Activated T-cell treated with anti-CD3 and anti-CD28 coated beads for 4 hours (primary cell): Measurements from ENCODE around the gene SYMPK.

Source experiments
- DNase-seq: peaks from one replicate; pipeline ENCODE4 v3.0.0-alpha.2; 2020

SYMPK gene

GRCh38 chr19:45866400-45867176 lies 3.6 kb upstream of the SYMPK start:
- DNase-seq: no peak

GRCh38 chr19:45865269-45865948 lies 2.5 kb upstream of the SYMPK start:
- no peak for DNase-seq

GRCh38 chr19:45864629-45865082 lies 1.7 kb upstream of the SYMPK start:
- DNase-seq: no peak

- peak; percentile 21 for DNase-seq
Observed at GRCh38 chr19:45863840-45864628, 1.1 kb upstream of the SYMPK start, which contains the start of gene FOXA3. TSS of gene FOXA3 (plus strand) at chr19:45864326. CDS start at chr19:45864457, 131 bp downstream.

GRCh38 chr19:45863335-45863839 lies 440 bp upstream of the SYMPK start:
- DNase-seq: no peak

- DNase-seq: no peak
Observed at GRCh38 chr19:45862271-45862563, 730 bp downstream of the SYMPK start.

- DNase-seq: no peak
Observed at GRCh38 chr19:45860359-45861259, 2.3 kb downstream of the SYMPK start.

- DNase-seq: no peak
Observed at GRCh38 chr19:45854167-45854778, 8.7 kb downstream of the SYMPK start.

GRCh38 chr19:45852983-45853382 lies 10.0 kb downstream of the SYMPK start:
- DNase-seq: no peak

GRCh38 chr19:45852145-45852750 lies 10.7 kb downstream of the SYMPK start:
- DNase-seq: no peak

- DNase-seq: no peak
Observed at GRCh38 chr19:45848922-45849321, 14.0 kb downstream of the SYMPK start.

GRCh38 chr19:45847663-45848062 lies 15.3 kb downstream of the SYMPK start:
- DNase-seq: no peak

GRCh38 chr19:45842198-45842597 lies 20.7 kb downstream of the SYMPK start:
- DNase-seq: no peak

- no peak for DNase-seq
Observed at GRCh38 chr19:45834970-45835369, 28.0 kb downstream of the SYMPK start.

- DNase-seq: no peak
Observed at GRCh38 chr19:45828945-45829344, 34.0 kb downstream of the SYMPK start.

GRCh38 chr19:45828523-45828922 lies 34.4 kb downstream of the SYMPK start:
- DNase-seq: no peak

GRCh38 chr19:45827459-45828093 lies 35.4 kb downstream of the SYMPK start:
- DNase-seq: no peak

- DNase-seq: no peak
Observed at GRCh38 chr19:45826934-45827333, 36.0 kb downstream of the SYMPK start.

GRCh38 chr19:45825917-45826893 lies 36.7 kb downstream of the SYMPK start:
- no peak for DNase-seq

GRCh38 chr19:45825263-45825605 lies 37.7 kb downstream of the SYMPK start:
- no peak for DNase-seq
